Stimulated activated CD8-positive, alpha-beta memory T cell treated with anti-CD3 and anti-CD28 coated beads, Interleukin-7, amount 100 ng/mL, for 48 hours (primary cell): Measurements from ENCODE around the gene EPHB4.

Source experiments
- DNase-seq, 2 donors: peaks; one replicate each; pipeline ENCODE4 v3.0.0-alpha.2; 2020; ENCODE audit warnings: low read depth in 1 of 2; ENCODE audit errors: extremely low read depth in 1 of 2

The EPHB4 gene

GRCh38 chr7:100827330-100828226 lies at the start of gene EPHB4:
TSS of gene EPHB4 (minus strand) at chr7:100827523. CDS start at chr7:100827030, 493 bp downstream.
- DNase-seq: no peak

GRCh38 chr7:100875356-100875751 lies 48.0 kb upstream of the EPHB4 start:
- DNase-seq: no peak

GRCh38 chr7:100874577-100875355 lies 47.4 kb upstream of the EPHB4 start, which contains the start of gene SRRT:
TSS of gene SRRT (plus strand) at chr7:100875103. CDS start at chr7:100875591, 488 bp downstream.
- DNase-seq: peak; percentile 93 to 98

GRCh38 chr7:100874300-100874576 lies 46.9 kb upstream of the EPHB4 start:
- no peak for DNase-seq

DNA sequence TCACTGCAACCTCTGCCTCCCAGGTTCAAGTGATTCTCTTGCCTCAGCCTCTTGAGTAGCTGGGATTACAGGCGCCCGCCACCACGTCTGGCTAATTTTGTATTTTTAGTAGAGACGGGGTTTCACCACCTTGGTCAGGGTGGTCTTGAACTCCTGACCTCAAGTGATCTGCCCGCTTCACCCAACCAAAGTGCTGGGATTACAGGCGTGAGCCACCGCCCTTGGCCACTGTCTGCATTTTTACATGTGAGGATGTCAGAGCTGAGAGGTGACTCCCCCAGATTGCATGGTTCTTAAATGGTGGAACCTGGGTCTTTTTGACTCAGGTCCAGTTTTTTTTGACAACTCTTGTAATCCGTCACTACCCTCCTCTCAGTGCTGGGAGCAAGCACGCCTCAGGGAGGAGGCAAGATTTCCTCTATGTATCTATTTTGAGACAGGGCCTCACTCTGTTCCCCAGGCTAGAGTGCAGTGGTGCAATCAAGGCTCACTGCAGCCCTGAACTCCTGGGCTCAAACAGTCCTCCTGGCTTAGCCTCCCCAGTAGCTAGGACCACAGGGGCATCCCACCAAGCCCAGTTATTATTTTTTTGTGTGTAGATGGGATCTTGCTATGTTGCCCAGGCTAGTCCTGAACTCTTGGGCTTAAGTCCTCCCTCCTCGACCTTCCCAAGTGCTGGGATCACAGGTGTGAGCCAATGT lies 46.4 kb upstream of the EPHB4 start:
- DNase-seq: no peak

DNA sequence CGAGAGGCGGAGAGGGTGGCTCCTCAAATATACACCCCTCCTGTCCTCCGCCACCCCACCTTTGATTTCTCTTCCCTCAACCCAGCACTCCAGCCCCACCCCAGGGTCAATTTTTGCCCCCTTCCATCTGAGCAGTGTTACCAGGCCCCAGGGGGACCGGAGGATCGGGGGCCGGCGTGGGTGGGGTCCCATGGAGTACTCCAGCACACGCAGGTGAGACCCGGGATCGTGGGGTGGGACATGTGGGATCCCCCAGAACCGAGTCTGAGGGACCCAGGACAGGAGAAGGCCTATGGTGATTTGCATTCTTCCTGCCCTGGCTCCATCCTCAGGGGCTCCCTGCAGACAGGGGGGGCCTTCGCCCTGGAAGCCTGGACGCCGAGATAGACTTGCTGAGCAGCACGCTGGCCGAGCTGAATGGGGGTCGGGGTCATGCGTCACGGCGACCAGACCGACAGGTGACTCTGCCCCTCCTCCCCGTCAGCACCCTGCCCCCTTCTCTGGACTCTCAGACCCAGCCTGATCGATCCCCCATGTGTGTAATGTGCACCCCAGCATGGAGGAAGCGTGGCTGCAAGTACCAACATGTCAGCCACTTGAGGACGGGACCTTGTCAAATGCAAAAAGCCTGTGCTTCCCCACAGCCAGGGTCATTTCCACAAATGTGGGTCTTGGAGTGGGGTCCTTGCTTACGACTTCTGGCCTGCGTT lies 40.6 kb upstream of the EPHB4 start:
- DNase-seq: no peak

- peak in 1 of 2 donors; percentile 59 for DNase-seq
These were observed 39.9 kb upstream of the EPHB4 start, which contains the start of gene TRIP6 for GRCh38 chr7:100867040-100867775. TSS of gene TRIP6 (plus strand) at chr7:100867387. CDS start at chr7:100867498, 111 bp downstream.

DNA sequence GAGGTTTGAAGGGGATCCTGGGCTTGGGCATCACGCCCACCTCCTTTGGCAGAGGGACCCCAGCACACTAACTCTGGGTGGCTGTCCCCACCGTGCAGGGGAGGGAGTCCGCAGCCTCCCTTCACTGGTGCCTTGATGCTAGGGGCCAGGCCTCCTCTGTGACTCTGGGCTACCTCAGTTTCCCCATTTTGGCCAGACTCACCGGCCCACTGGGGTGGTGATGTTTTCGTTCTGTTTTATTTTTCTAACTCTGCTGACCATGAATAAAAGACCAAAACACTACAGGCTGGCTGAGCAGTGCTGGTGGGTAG lies 39.4 kb upstream of the EPHB4 start:
- DNase-seq: no peak

- no peak for DNase-seq
These were observed 38.8 kb upstream of the EPHB4 start for GRCh38 chr7:100865938-100866728.

- no peak for DNase-seq
These were observed 38.1 kb upstream of the EPHB4 start for GRCh38 chr7:100865372-100865911.

GRCh38 chr7:100864263-100864845 lies 37.0 kb upstream of the EPHB4 start:
- DNase-seq: no peak

DNA sequence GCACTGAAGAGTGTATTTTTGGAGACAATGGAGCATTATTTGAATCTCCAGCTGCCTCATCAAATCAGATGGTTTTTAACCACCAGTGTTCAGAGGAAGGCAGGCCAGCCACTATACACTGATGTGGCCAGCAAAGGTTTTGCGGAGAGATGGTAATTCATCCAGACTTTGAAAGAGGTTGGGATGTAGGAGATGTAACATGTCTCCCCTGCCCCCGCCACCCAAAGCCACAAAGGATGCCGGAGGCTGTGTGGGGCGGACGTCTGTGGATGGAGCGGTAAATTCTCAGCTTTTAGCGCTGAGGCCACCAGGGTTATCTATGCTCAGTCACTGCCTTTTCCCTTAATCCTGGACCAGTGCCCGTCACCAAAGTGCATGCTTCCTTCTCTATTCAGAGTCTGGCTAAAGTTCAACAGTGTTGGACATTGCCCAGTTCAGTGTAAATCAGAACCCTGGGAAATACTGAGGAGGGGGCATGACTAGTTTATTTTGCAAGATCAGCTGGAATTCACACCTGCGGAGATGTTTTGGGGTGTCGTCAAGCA lies 36.2 kb upstream of the EPHB4 start:
- DNase-seq: no peak

DNA sequence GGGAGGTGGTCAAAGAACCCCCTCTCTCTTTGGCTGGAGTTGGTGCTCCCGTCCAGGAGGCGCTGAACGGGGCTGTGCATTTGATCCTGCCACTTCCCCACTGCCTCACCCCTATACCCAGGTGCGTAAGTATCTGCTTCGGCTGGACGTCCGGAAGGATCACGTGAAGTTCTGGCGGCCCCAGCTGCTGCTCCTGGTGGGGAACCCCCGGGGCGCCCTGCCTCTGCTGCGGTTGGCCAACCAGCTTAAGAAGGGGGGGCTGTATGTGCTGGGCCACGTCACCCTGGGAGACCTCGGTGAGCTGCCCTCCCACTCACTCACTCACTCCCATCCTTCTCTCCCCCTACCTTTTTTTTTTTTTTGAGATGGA lies 34.3 kb upstream of the EPHB4 start:
- no peak for DNase-seq

GRCh38 chr7:100860702-100861615 lies 33.6 kb upstream of the EPHB4 start:
- DNase-seq: no peak

DNA sequence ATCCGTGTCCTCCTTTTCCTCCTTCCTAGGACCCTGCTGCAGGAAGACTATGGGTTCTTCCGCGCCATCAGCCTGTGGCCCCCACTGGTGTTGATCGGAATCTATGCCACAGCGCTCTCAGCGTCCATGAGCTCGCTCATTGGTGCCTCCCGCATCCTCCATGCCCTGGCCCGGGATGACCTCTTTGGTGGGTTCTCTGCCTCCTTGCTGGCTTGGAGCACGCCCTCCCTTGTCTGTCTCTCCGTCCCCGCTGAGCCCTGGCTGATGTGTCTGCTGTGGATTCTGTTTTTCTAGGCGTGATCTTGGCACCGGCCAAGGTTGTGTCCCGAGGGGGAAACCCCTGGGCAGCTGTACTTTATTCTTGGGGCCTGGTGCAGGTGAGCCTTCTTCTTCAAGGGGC lies 32.5 kb upstream of the EPHB4 start:
- DNase-seq: no peak

DNA sequence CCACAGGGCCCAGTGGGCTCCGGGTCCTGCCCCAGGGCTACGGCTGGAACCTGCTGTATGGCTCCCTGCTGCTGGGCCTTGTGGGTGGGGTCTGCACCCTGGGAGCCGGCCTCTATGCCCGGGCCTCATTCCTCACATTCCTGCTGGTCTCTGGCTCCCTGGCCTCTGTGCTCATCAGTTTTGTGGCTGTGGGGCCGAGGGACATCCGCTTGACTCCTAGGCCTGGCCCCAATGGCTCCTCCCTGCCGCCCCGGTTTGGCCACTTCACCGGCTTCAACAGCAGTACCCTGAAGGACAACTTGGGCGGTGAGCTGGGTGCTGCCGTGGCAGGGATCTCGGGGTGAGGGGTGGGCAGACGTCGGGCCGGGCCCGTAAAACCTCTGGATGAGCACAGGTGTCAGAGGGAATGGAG lies 29.6 kb upstream of the EPHB4 start:
- DNase-seq: no peak

GRCh38 chr7:100855515-100855914 lies 28.2 kb upstream of the EPHB4 start:
- no peak for DNase-seq
